GM12878 (cell line): Measurements from ENCODE around the gene HLA-DMA. TPM values are rescaled to one million over a fixed set of nuclear protein-coding genes. Genes with fewer than 3 reads are reported as not detected.

ENCODE experiments used
- ATAC-seq: fragments of 200-7000 bp; cut with Tn5 transposase; 3 replicates; pipeline ENCODE4 v1.9.1; 2020; ENCODE audit warnings: mild to moderate bottlenecking, moderate library complexity
- BruUV-seq: library from RNA; stranded (reverse); fragments of 400-500 nt; replicated peaks from 2 replicates; lab custom pipeline; 2021; lab: Mats Ljungman, UMichigan
- CTCF ChIA-PET: fragments of 300-600 bp; sonication (Branson Sonifier 250); formaldehyde crosslinking; extraction: SDS; loops from one replicate; lab custom pipeline; 2021; ENCODE audit warnings: inconsistent platforms; lab: Yijun Ruan, JAX
- POLR2A ChIA-PET: fragments of 350-600 bp; formaldehyde crosslinking; extraction: SDS; loops from one replicate; lab custom pipeline; 2021; ENCODE audit warnings: inconsistent platforms; lab: Charles Lee
- RAD21 ChIA-PET: fragments of 300-600 bp; sonication (Branson Sonifier 250); formaldehyde crosslinking; loops from one replicate; lab custom pipeline; 2023; ENCODE audit warnings: antibody characterized with exemption; ENCODE audit not compliant: unreplicated experiment; lab: Charles Lee
- SMC1A ChIA-PET: fragments of 300-600 bp; sonication (Branson Sonifier 250); formaldehyde crosslinking; loops from one replicate; lab custom pipeline; 2023; ENCODE audit not compliant: unreplicated experiment, uncharacterized antibody; lab: Charles Lee
- DNase-seq: peaks from one replicate; pipeline ENCODE4 v3.0.0-alpha.2; 2011; ENCODE audit warnings: low read depth, low spot score
- FAIRE-seq: peaks from 3 replicates; lab custom pipeline; 2011; peaks lifted over from hg19 to GRCh38; lab: Jason Lieb, UNC
- H2AFZ ChIP-seq: 2 replicates; pipeline ENCODE4 v1.6.0; 2011; ENCODE audit warnings: low read depth, low read length, control low read depth; ENCODE audit not compliant: control insufficient read depth
- H3K27ac ChIP-seq: 2 replicates; pipeline ENCODE4 v1.5.1; 2011; ENCODE audit warnings: control low read depth; ENCODE audit not compliant: control insufficient read depth, insufficient read depth
- H3K27me3 ChIP-seq, 2 experiments: replicated peaks in 1 of 2; 2 replicates each; pipeline versions ENCODE4 v1.6.0 to v1.6.1; 2011; ENCODE audit warnings: low read length in 1 of 2; ENCODE audit not compliant: control insufficient read depth in 2 of 2, insufficient read depth in 2 of 2
- H3K36me3 ChIP-seq, 2 experiments: 2 replicates each; pipeline ENCODE4 v1.5.1; 2011; ENCODE audit warnings: low read length in 1 of 2; ENCODE audit not compliant: control insufficient read depth in 2 of 2, insufficient read depth in 2 of 2
- H3K4me1 ChIP-seq: 2 replicates; pipeline ENCODE4 v1.6.1; 2011; ENCODE audit warnings: mild to moderate bottlenecking, low read length, moderate library complexity, mixed read lengths; ENCODE audit not compliant: control insufficient read depth, insufficient read depth
- H3K4me2 ChIP-seq: 2 replicates; pipeline ENCODE4 v1.6.0; 2011; ENCODE audit warnings: control low read depth; ENCODE audit not compliant: control insufficient read depth, insufficient read depth
- H3K4me3 ChIP-seq: fragments of 200-600 bp; sonication (generic); 2 replicates; pipeline ENCODE4 v1.5.1; 2016
- H3K79me2 ChIP-seq: 2 replicates; pipeline ENCODE4 v1.6.0; 2011; ENCODE audit warnings: low read length; ENCODE audit not compliant: control insufficient read depth, insufficient read depth
- H3K9ac ChIP-seq: 2 replicates; pipeline ENCODE4 v1.8.0; 2011; ENCODE audit warnings: low read length, control low read depth, mixed read lengths; ENCODE audit not compliant: control insufficient read depth, insufficient read depth
- H3K9me3 ChIP-seq: replicated peaks from 3 replicates; pipeline ENCODE4 v1.5.1; 2011; ENCODE audit warnings: mild to moderate bottlenecking, low read length; ENCODE audit not compliant: control insufficient read depth, insufficient read depth
- H4K20me1 ChIP-seq: 2 replicates; pipeline ENCODE4 v1.6.0; 2011; ENCODE audit not compliant: control insufficient read depth, insufficient read depth
- FOXK2 ChIP-seq: fragments of 450-650 bp; IDR thresholded peaks from 2 replicates; pipeline ENCODE4 v1.6.1; 2017; ENCODE audit warnings: mild to moderate bottlenecking, moderate library complexity
- GATAD2B ChIP-seq: fragments of 450-650 bp; conservative IDR thresholded peaks from 2 replicates; pipeline ENCODE4 v1.6.1; 2017; ENCODE audit warnings: low read depth, mild to moderate bottlenecking, moderate library complexity
- POLR2A ChIP-seq: IDR thresholded peaks from 2 replicates; pipeline ENCODE4 v1.6.1; 2011; ENCODE audit warnings: low read depth, mild to moderate bottlenecking, low read length
- POLR2AphosphoS2 ChIP-seq: IDR thresholded peaks from 2 replicates; pipeline ENCODE4 v1.6.1; 2011; ENCODE audit warnings: low read depth, mild to moderate bottlenecking, low read length, improper control_type of control experiment, moderate library complexity
- POLR2AphosphoS5 ChIP-seq: IDR thresholded peaks from 2 replicates; pipeline ENCODE4 v1.6.1; 2011; ENCODE audit warnings: mild to moderate bottlenecking, low read length, inconsistent platforms
- SMAD5 ChIP-seq: IDR thresholded peaks from 2 replicates; pipeline ENCODE4 v1.6.1; 2016; ENCODE audit warnings: antibody characterized with exemption, low read depth
- WGBS: methylation state at CpG from one replicate; pipeline ENCODE4 v1.1.6; 2016; ENCODE audit warnings: low lambda C conversion rate; ENCODE audit not compliant: insufficient replicate concordance, insufficient coverage; ENCODE audit errors: missing lambda C conversion rate; 5-methylcytosine and 5-hydroxymethylcytosine counted together
- in situ Hi-C: fragments of 300-500 bp; cut with MboI; formaldehyde crosslinking; loops from 9 replicates; pipeline ENCODE4 v1.14.3; 2018; ENCODE audit warnings: mixed read lengths
- intact Hi-C: fragments of 100-400 bp; cut with micrococcal nuclease; formaldehyde crosslinking; loops from one replicate; pipeline ENCODE4 v1.14.2; 2022; ENCODE audit not compliant: unreplicated experiment
- polyA plus RNA-seq, 11 experiments: library from polyadenylated mRNA; depleted of rRNA in 4 of 11; unstranded in 6 of 11; stranded (reverse) in 5 of 11; fragments of >200 nt; fragmentation: Nextera tagmentation in 4 of 11; fragmentation: Illumina TruSeq in 1 of 11; extraction: Ambion mirVana in 4 of 11; extraction: Trizol in 1 of 11; gene quantifications; 1 replicate in 1 of 11; 2 replicates in 10 of 11; pipeline versions ENCODE4 v1.2.1 to v1.2.3, GENCODE V29; 2011 to 2016; ENCODE audit warnings: inconsistent platforms in 2 of 11, missing spikeins in 2 of 11, low read depth in 1 of 11
- total RNA-seq, 4 experiments: library from RNA; depleted of rRNA in 3 of 4; stranded (reverse); fragments of >200 nt in 3 of 4; fragmentation: Illumina TruSeq in 1 of 4; extraction: Trizol in 1 of 4; gene quantifications; 2 replicates each; pipeline versions ENCODE4 v1.2.1 to v1.2.3, GENCODE V29; 2013 to 2021

HLA-DMA gene
- total and polyA plus RNA-seq, 10 of the 15 experiments (the other 5 are each of a cell fraction or from before 2014, with no cell fraction given) = 177 to 552 (median 309) TPM

- in situ Hi-C loops (no loop called here), intact Hi-C loops (no loop called here)
- DNase-seq (no peak), ATAC-seq (no peak), FAIRE-seq (no peak)
- Histone ChIP-seq H3K27ac (no peak overlapping the region), H4K20me1 (peaks cover 19% of the 10 kb centered on the region; the same call in 1 of the 2 replicates), H3K79me2 (peaks cover 31% of the 10 kb centered on the region), H3K9me3 (no peaks in the 10 kb centered on the region), H3K9ac (no peak overlapping the region), H3K27me3 (no peaks in the 10 kb centered on the region), H3K4me1 (no peaks in the 10 kb centered on the region; the same call in 1 of the 2 replicates), H3K36me3 (peaks cover 42 to 47% of the 10 kb centered on the region in 2 experiments), H3K4me2 (no peak overlapping the region), H3K4me3 (no peak overlapping the region), H2AFZ (no peak overlapping the region)
- POLR2A ChIA-PET = interaction anchor here (0.6 to 16.6 kb wide), 7 partner anchors 8 to 163 kb away, joined by 3 to 486 read pairs (median 5); partner anchors contain the start of genes BRD2 and HLA-DMA
- CTCF ChIA-PET = interaction anchor here (0.7 to 3.6 kb wide), 13 partner anchors 8 to 195 kb away, joined by 3 to 32 read pairs (median 7); partner anchors contain the start of genes BRD2, HLA-DMA and TAP2
- no TSS peak for BruUV-seq
- 75% methylated on average over 11 of the region's 11 CpGs for WGBS
- RAD21 ChIA-PET = interaction anchor here (1.1 to 9.0 kb wide), 6 partner anchors 9 to 95 kb away, joined by 4 to 135 read pairs (median 5); partner anchors contain the start of genes HLA-DMA and HLA-DPB1
- SMC1A ChIA-PET = interaction anchor here (0.6 to 9.4 kb wide), 8 partner anchors 9 to 98 kb away, joined by 3 to 195 read pairs (median 8); partner anchors contain the start of gene HLA-DMA
- TF ChIP-seq POLR2AphosphoS5 = peak; percentile 24
- peak; percentile 49; the same call in 1 of the 2 replicates for TF ChIP-seq SMAD5
- TF ChIP-seq FOXK2 = no peak
- no peak for TF ChIP-seq GATAD2B
- peak; percentile 14; the same call in 1 of the 2 replicates for TF ChIP-seq POLR2A
- TF ChIP-seq POLR2AphosphoS2 = 0 out of 2 replicates have a peak, but pooled peaks have one; percentile 20
These were observed 27.7 kb upstream of the HLA-DMA start for GRCh38 chr6:32980488-32981038.
